ENCODE measurements around the gene DPH1.

Gene DPH1

DNA sequence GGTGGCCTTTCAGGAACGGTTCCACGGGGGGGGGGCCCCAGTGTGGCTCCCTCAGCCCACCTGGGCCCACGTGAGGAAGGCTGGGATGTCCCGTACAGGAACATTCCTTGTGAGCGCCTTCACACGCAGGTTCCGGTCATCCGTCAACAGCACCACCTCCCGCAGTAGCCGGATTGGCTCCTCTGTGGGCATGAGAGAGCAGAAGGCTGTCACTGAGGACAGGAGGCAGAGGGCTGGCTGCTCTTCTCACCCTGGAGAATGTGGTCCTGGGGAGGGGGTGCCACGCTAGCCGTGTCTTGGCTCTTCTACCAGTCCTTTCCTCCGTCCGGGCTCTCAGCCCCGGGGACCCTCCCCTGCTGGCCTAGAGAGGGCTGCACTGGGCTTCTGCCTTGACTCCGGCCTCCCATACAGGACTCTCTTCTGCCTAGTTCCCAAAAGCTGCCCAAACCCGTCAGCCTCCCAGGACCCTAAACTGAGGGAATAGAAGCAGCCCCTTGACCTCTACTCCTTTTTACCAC lies 31.5 kb downstream of the DPH1 start:
- DNase-seq (ENCODE audit: low read depth, low spot score), result no peak

DNA sequence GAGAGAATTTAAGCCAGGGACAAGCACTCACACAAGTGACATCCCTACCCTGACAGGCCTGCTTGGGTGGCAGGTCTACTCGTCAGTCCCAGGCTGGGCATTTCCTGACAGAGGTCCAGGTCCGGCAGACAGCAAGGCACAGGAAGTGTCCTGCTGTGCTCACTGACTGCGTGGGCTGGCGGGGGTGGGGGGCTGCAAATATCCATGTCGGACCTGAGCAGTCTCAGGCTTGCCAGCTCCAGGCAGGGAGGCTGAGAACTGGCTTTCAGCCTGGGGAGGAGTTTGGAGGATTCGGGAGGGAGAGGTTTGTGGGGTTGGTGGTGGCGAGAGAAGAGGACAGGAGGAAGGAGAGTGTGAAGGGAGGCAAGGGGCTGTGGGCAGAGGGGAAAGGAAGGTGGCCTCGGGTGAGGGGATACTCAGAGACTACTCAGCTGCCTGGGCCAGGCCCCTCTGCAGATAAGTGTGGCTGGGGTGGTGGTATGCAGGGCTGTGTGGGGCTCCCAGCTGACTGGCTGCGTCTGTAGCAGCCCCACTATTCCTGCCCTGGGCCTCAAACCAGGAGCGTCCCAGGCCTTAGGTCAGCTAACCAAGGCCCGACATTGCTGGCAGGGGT lies 32.7 kb downstream of the DPH1 start:
- no peak for DNase-seq (ENCODE audit: low read depth, low spot score)

DNA sequence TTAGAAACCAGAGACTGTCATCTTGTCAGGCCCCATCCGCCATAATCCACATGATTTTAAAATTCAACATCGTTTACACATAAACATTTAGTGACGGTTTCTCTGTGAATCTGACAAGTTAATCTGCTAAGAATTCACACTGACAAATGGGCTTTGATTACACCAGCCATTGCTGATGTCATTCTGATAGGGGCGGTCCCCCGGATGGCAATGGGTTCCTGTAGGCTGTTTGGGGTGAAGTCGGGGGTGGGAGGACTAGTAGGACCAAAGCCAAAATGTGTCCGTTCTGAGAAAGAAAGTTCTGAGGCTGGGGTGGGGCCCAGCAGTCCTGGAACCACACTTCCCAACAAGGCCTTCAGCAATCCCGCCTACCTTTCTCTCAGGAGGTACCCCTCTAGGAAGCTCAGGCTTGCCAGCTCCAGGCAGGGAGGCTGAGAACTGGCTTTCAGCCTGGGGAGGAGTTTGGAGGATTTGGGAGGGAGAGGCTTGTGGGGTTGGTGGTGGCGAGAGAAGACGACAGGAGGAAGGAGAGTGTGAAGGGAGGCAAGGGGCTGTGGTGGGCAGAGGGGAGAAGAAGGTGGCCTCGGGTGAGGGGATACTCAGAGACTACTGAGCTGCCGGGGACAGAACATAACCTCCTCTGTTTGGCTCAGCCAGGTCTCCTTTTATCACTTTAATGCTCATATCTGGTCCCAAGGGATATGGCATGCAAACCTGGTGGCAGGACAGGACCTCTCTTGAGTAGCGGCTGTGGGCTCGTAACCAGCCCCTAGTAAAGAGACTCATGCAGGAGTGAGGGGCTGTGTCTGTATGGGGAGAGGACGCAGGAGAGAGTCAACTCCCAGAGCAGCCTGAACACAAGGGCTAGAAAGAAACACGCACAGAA lies 33.6 kb downstream of the DPH1 start:
- no peak for DNase-seq (ENCODE audit: low read depth, low spot score)

DNA sequence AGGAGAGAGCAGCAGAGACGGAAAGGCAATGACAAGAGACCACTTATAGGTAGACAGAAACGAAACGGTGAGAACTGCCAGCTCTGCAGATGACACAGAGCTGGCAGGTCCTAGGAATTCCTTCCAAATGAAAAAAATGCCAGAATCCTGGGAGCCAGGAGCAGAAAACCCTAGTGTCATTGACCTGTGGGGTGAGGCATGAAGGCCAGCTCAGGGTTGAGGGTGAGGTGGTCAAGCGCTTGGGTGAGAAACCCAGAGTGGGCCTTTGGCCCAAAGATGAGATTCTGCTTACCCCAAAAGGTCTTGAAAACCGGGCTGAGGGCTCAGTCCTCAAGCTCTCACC lies 34.2 kb downstream of the DPH1 start:
- no peak for DNase-seq (ENCODE audit: low read depth, low spot score)

DNA sequence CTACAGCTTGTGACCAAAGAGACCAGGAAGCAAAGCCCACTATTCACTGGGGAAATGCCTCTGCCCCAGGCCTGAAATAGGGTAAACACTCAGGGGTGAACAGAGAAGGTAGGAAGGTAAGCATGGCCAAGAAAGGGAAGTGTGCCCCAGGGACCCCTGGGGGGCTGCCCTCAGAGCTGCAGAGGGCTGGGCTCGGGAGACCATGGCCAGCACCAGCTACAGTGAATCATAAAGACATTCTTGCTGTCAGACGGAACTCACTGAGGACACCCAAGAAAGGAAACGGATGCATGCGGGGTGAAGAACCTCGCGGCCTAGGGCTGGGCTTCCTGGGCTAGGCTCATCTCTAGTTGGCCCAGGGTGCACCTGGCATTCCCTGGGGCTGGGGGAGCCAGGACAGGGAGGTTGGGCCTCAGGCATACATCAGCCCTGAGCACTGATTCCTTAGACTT lies 34.6 kb downstream of the DPH1 start:
- DNase-seq (ENCODE audit: low read depth, low spot score), result no peak

DNA sequence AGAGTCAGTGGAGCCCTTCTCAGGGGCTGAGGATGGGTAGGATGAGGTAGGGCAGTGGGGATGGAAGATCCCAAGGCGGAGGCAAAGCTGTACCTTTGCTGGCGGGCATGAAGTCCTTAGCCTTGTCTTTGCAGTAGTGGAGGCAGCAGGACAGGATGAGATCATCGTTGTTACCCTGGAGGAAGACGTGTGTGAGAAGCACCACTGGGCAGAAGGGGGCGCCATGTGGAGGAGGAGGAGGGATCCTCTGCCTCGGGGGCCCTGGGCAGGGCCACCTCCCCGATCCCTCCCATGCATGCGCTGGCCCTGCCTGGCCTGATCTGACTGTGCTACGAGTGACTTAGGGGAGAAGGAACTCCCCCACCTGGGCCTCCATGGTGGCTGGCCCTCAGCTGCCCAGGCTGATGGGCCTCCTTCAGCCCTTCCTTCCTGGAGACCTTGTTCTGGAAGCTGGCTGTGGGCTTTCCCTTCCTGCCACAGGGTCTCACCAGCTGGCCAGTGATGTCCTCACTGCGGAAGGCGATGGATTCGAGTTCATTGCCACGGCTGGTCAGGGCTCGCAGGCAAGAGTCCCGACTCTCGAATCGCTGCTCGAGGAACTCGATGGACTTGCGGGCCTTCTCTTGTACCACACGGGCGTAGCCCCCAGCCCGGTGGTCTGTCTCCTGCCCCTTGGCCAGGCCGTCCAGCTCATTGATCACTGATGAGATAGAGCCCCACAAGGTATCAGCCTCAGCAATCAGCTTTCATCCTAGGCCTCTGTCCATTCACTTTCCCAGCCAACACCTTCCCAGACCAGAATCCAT lies 35.2 kb downstream of the DPH1 start:
- DNase-seq (ENCODE audit: low read depth, low spot score), result no peak

DNA sequence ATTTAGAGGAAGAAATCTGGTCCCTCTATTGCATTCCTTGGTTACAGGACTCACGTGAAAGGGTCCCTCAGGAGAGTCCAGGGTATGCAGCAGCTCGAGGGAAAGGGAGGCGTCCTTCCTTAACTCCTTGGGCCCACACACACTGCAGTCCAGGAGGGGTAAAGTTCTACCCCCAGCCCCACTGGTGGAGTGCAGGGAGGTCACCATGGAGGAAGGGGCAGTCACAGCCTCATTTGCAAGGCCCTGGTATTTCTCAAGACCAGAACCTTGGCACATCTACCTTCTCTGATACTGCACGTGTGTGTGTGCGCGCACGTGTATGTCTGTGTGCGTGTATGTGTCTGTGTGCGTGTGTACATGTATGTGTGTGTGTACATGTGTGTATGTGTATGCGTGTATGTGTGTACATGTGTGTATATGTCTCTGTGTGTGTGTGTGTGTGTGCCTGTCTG lies 36.0 kb downstream of the DPH1 start:
- no peak for DNase-seq (ENCODE audit: low read depth, low spot score)

DNA sequence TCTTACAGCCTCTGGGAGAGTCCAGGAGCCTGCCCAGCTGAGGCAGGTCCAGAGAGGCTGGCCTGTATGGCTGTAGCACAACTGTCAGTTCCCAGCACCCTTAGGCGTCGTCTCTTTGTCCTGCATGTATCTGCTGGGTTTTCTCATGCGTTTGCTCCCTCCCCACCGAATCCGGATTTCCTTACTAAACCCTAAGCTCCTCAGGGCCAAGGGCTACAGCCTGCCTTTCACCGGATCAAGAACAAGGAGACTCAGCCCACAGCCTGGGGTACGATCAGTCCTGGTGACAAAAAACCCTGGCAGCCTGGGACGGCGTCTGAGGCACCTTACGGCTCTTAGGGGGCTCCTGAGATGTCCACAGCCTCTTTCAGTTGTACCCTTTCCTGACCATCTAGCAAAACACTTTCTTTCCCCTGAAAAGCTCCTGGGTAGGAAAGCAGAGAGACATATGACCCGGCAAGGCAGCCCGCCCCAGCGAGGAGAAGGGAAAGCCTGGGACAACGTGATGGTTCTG lies 37.2 kb downstream of the DPH1 start:
- no peak for DNase-seq (ENCODE audit: low read depth, low spot score)

DNA sequence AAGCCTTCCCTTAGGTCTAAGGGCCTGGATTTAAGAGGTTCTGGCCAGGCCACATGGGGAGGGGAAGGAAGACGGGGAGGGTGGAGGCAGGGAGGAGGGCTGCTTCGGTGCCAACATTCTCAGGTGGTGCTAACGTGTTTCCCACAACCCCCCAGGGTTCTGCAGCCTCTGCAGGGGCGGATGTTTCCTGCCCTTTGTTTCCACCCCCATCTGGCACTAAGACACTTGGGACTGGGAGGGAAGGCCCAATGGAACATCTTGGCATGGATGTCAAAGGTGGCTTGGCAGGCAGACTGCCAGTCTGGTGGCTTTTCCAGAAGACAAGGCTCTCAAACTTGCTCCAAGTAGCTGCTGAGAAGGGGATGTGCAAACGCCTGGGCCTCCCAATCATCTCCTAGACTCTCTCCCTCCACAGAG lies 37.7 kb downstream of the DPH1 start:
- no peak for DNase-seq (ENCODE audit: low read depth, low spot score)

DNA sequence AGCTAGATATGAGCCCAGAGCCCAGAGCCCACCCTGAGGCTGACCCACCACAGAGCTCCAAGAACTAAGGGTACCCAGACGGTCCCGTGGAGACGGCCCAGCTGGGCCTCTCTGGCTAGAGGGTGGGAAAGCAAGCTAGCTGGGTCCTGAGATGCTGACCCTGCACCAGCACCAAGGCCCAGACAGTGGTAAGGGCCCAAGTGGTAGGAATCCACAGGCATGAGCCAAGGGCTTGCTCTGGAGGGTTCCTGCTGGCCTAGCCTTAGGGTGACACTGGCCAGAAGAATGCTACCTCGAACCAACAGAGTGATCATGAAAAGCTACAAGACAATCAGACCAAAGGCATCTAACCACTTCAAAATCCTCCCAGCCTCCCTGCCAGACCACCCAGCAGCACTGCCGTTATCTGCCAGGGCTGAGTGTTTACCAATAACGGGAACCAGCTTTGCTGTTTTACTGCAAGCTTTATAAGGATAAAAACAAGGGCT lies 38.1 kb downstream of the DPH1 start:
- no peak for DNase-seq (ENCODE audit: low read depth, low spot score)

DNA sequence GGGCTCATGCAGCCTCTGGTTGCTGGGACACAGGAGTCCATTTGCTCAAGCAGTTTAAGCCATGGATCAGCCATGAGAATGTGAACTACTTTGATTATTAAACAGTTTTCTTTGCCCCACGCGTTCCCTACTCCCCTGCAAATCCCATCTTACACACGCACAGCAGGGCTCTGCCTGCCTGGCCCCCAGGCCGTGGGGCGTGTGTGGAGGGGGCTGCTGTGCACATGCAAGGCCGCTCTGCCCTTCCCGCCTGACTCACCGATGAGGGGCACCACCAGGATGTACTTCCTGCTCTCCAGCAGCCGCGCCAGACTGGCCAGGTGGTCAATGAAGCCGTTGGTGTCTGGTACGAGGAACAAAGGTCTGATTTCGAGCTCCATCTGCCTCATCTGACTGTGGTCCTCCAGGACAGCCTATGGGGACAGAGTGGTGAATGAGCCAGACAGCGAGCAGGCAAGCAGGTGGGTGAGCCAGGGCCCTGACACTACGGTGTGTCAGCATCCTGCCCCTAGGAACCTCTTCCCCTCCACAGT lies 38.6 kb downstream of the DPH1 start:
- DNase-seq (ENCODE audit: low read depth, low spot score), result no peak

DNA sequence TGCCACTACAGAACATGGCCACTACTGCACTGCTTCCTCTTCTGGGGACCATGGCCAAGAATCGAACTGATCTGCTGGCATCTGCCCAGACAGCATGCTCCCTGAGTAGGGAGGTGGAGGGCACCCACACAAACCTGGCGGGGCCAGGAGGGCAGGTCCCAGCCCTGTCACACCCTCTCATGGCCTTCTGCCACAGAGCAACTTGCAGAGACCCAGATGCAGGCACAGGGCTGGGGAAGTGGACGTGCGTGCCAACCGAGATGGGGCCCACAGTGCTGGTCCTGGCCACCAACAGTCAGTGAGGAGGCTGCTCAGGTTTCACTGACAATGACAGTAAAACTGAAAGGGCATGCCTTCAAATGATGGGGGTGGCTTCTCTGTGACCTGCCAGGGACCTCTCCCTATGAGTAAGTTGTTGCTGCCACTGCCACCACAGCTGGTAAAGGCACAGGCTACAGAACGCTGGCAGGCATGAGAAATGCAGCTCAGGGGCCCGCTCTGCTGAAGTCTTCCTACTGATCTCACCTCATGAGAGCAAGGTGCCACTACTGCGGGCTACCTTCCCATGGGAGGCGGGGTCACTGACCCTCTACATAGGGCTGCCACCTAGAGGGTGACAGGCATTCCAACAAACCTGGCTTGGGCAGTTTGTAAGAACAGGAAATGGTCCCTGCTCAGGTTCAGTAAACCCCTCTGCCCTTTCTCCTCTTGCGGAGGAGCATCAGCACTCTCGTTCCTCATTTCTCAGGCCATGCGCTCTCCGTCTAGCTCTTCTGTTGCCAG lies 40.5 kb downstream of the DPH1 start:
- DNase-seq (ENCODE audit: low read depth, low spot score), result no peak

DNA sequence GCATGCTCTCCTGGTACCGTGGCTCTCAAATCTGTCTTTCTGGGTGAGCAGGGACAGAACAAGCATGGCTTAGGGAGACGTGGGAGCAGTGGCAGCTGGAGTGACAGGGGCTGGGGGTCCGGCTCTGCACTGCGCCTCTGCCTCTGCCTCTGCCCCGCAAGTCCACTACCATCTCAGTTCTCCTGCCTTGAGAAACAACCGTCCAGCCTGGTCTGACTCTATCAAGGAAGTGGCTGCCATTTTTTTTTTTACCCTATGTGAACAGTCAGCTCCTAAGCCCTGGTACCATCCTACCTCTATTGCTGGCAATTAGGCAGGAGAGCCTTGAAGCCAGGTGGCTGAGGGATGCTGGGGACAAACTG lies 41.1 kb downstream of the DPH1 start:
- no peak for DNase-seq (ENCODE audit: low read depth, low spot score)

DNA sequence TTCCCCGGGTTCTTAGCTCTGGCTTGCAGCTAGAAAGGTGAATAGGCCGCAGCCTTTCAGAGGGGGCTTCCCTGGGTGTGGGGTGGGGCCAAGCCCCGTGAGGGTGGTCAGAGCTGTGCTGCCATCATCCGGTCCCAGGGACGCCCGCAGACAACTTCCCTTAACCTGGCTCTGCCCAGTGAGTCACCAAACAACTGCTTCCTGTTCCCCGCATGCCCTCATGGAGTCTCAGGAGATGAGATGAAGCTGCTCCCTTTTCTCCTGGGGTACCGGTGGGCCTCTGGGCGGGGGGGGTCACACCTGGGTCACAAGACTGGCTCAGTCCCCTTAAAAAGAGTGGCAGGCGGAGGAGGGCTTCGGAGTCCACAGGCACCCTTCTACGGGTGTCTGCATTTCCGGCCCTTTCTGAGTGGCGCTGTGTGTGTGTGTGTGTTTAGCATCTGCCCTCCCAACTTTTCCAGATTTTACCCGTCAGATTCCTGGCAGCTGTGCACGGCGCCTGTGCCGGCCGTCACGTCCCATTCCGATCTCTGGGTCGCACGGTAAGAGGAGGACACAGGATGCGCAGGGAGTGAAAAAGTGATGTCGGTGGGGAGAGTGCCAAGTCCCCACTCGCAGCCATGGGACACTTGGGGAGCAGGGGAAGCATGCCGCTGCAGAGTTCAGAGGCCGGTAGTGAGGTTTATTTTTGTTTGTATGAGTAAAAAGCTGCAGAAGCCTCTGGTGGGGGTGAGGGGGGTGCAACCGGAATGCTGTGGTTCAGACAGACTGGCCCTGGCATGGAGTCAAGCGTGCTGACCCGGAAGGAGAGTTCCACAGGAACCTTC lies 41.7 kb downstream of the DPH1 start:
- DNase-seq (ENCODE audit: low read depth, low spot score), result no peak

DNA sequence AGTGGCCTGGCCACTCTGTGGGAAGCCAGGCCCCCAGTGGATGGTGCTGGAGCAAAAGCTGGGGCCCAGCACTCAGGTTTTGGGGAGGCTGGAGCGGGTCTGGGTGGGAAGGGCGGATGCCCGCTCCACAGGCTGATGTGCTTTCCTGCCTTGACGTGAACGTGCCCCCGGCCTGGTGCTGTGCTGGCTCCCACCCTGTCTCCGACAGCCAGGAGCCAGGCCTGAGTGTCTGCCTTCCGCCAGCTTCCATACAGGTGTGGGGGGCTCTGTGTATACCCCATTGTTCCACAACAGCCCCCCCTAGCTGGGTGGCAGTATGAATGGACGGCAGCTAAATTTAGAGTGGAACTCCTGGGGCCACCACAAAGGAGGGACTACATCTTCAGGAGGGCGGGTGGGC lies 45.0 kb downstream of the DPH1 start:
- no peak for DNase-seq (ENCODE audit: low read depth, low spot score)

DNA sequence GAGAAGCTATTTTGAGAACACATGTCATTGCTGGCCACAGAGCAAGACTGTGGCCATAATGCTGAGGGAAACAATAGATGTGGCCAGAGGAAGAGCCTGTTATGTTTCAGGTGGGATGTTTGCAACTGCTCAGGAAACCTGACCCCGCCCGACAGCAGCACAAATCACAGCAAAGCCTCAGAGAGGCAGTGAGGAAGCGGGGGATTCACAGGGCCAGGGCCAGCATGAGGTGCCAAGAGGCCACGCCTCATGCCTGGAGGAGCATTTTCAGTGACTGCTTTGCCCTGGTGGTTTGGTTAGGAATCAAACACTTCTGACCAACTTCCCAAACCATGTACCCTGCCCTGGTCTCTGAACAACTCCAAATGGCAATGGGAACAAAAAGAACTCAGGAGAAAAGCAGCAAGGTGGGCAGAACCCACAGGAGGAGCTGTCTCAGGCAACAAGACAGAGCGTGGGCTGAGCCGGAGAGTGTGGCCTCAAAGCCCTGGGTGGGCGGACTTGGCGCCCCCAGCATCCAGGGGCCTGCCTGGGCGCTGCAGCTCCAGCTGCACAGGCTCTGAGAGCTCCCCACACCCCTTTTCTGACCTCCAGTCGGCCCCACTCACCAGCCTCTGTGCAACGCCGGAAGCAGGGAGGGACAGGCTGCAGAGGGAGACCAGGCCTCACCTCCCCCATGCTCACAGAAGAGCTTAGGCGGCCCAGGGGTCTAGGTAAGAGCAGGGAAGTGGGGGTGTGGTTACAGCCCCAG lies 45.6 kb downstream of the DPH1 start:
- DNase-seq (ENCODE audit: low read depth, low spot score), result no peak

DNA sequence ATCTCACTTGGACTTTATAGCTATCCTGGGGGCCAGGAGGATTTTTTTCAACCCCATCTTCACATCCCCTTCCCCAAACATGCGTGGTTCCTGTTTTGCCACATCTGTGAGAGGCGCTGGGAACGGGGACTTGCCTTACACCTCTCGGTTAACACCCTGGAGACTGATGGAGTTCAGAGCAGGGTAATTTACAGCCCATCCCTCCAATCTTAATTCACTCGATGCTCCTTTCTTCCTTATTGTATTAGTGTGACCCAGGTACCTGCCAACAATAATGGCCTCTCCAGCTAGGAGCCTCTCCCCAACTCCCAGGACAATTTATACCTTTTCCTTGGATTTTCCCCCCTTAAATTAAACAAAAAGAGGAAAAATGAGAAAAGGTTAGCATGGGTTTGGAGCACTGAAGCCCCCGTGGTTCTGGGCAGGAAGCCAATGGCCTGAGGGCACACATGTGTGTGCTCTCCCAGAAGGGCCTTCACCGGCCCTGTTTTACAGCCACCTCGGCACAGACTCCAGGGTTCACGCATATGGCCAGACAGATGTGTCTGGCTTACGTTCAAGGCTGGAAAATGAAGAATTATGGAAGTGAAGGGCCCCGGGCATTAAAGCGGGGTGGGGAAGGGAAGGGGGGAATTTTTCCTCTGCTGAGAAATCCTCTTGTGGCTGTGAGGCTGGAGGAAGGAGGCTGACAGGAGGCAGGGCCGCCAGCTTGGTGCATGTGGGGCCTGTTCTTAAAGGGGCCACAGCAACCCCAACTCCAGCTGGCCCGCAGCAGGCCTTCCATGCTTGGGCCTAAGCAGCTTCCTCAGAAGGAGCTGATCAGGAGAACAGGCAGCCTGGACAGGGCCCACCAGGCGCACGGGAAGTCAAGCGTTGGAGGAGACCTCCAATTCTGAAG lies 46.4 kb downstream of the DPH1 start:
- no peak for DNase-seq (ENCODE audit: low read depth, low spot score)

DNA sequence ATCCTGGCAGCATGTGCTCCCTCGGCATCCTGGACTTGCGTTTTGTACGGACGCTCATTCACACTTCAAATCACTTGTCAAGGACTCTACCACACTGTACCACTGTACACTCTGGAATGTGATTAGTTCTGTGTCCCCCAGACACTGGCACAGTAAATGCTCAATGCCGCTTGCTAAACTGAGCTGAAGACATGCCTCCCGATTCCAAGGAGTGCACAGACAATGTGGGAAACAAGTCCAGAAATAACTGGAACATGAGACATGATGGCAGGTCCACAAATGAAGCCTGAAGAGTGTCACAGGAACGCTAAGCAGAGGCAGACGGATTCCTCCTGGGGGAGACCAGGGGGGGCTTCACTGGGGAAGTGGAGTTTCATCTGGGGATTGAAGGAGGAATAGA lies 47.1 kb downstream of the DPH1 start:
- no peak for DNase-seq (ENCODE audit: low read depth, low spot score)

Data from brain pericyte (primary cell).